Glutamatergic neuron (in vitro differentiated cells): ENCODE data around the gene KCNAB2. TPM values are rescaled to one million over a fixed set of nuclear protein-coding genes. Genes with fewer than 3 reads are reported as not detected.

Experiments
- DNase-seq: peaks from one replicate; pipeline ENCODE4 v3.0.0; 2022
- H3K27ac Mint-ChIP-seq: one replicate; pipeline ENCODE4 v1.8.0; 2020; ENCODE audit warnings: mild to moderate bottlenecking, mixed read lengths, inconsistent platforms; ENCODE audit not compliant: unreplicated experiment
- H3K27me3 Mint-ChIP-seq: one replicate; pipeline ENCODE4 v1.8.0; 2020; ENCODE audit warnings: mild to moderate bottlenecking, moderate library complexity, mixed read lengths, inconsistent platforms; ENCODE audit not compliant: unreplicated experiment
- H3K36me3 Mint-ChIP-seq: one replicate; pipeline ENCODE4 v1.8.0; 2020; ENCODE audit warnings: mild to moderate bottlenecking, mixed read lengths, inconsistent platforms; ENCODE audit not compliant: unreplicated experiment
- H3K4me1 Mint-ChIP-seq: one replicate; pipeline ENCODE4 v1.8.0; 2020; ENCODE audit warnings: mild to moderate bottlenecking, low read depth, mixed read lengths, inconsistent platforms; ENCODE audit not compliant: unreplicated experiment
- H3K4me3 Mint-ChIP-seq: one replicate; pipeline ENCODE4 v1.8.0; 2020; ENCODE audit warnings: mild to moderate bottlenecking, mixed read lengths, inconsistent platforms; ENCODE audit not compliant: unreplicated experiment
- H3K9me3 Mint-ChIP-seq: one replicate; pipeline ENCODE4 v1.8.0; 2020; ENCODE audit warnings: mild to moderate bottlenecking, moderate library complexity, mixed read lengths, inconsistent platforms; ENCODE audit not compliant: unreplicated experiment
- CTCF ChIP-seq: fragments of 200-600 bp; sonication (generic); IDR thresholded peaks from one replicate; pipeline ENCODE4 v1.5.0; 2021; ENCODE audit not compliant: partially characterized antibody, unreplicated experiment
- total RNA-seq: library from RNA; stranded (reverse); fragmentation: NEBNext Ultra II Directional; extraction: Animal tissue kit (Norgen Biotek cat#: 25700); gene quantifications from one replicate; pipeline ENCODE4 v1.2.1, GENCODE V29; 2021; ENCODE audit not compliant: unreplicated experiment

The KCNAB2 gene
- total RNA-seq, 1 donor from 2014 or later, result 20.4 TPM

GRCh38 chr1:6006882-6007281 lies 38.8 kb upstream of the KCNAB2 start:
- H3K4me3 Mint-ChIP-seq, result no peak overlapping the region
- peaks cover 12% of the 10 kb centered on the region for H3K27me3 Mint-ChIP-seq
- H3K4me1 Mint-ChIP-seq, result peaks cover 22% of the 10 kb centered on the region
- no peak for TF ChIP-seq CTCF
- H3K9me3 Mint-ChIP-seq, result peaks cover 7% of the 10 kb centered on the region
- no peak for DNase-seq
- H3K36me3 Mint-ChIP-seq, result no peaks in the 10 kb centered on the region
- H3K27ac Mint-ChIP-seq, result no peak overlapping the region

GRCh38 chr1:6007318-6008083 lies 38.2 kb upstream of the KCNAB2 start:
- H3K4me1 Mint-ChIP-seq, result peaks cover 21% of the 10 kb centered on the region
- no peaks in the 10 kb centered on the region for H3K36me3 Mint-ChIP-seq
- H3K27ac Mint-ChIP-seq, result no peak overlapping the region
- no peak overlapping the region for H3K4me3 Mint-ChIP-seq
- H3K27me3 Mint-ChIP-seq, result peaks cover 12% of the 10 kb centered on the region
- no peak for DNase-seq
- peaks cover 7% of the 10 kb centered on the region for H3K9me3 Mint-ChIP-seq
- no peak for TF ChIP-seq CTCF

DNA sequence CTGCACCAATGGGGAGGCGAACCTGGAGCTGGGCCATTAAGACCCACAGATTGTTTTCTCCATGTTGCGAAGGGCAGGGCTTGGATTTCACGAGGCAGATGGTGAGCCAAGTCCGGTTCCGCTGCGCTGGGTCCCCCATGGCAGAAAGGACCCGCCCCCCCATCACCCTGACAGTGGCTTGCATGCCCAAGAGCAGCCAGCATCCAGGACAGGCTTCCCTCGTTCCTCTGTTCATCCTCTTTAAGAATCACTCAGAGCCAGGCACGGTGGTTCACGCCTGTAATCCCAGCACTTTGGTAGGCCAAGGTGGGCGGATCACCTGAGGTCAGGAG lies 37.6 kb upstream of the KCNAB2 start:
- Mint-ChIP-seq H3K4me3 (no peak overlapping the region), H3K36me3 (no peaks in the 10 kb centered on the region), H3K27ac (no peak overlapping the region), H3K9me3 (peaks cover 7% of the 10 kb centered on the region), H3K27me3 (peaks cover 11% of the 10 kb centered on the region), H3K4me1 (peaks cover 20% of the 10 kb centered on the region)
- DNase-seq, result no peak
- no peak for TF ChIP-seq CTCF

- no peaks in the 10 kb centered on the region for H3K36me3 Mint-ChIP-seq
- TF ChIP-seq CTCF, result no peak
- peaks cover 7% of the 10 kb centered on the region for H3K9me3 Mint-ChIP-seq
- no peak overlapping the region for H3K4me3 Mint-ChIP-seq
- no peak for DNase-seq
- no peak overlapping the region for H3K27ac Mint-ChIP-seq
- H3K27me3 Mint-ChIP-seq, result peaks cover 11% of the 10 kb centered on the region
- H3K4me1 Mint-ChIP-seq, result peaks cover 14% of the 10 kb centered on the region
Observed at GRCh38 chr1:6008696-6009095, 37.0 kb upstream of the KCNAB2 start.
